ENCODE data around the gene RNF2.

- TF ChIP-seq EZH2 (IDR thresholded peaks at IDR 0.05; ENCODE audit: borderline replicate concordance, low read length) (no peak), CTCF (conservative IDR thresholded peaks at IDR 0.05 in 1 of 2, IDR thresholded peaks at IDR 0.05 in 1 of 2; ENCODE audit: extremely low read depth in 1 of 2, insufficient read depth in 1 of 2, low read depth in 1 of 2, low read length in 2 of 2) (no peak)
Measured at GRCh38 chr1:185044387-185044786, 971 bp upstream of the RNF2 start.
